Neural cell (in vitro differentiated cells): ENCODE results near the gene TRMT44. TPM values are rescaled to one million over a fixed set of nuclear protein-coding genes. Genes with fewer than 3 reads are reported as not detected.

ENCODE experiments used
- H2AFZ ChIP-seq: fragments of 200-600, 300-800 bp; sonication (generic), shearing (Covaris generic); 2 replicates; pipeline ENCODE4 v1.6.0; 2014; ENCODE audit warnings: low read depth, mild to moderate bottlenecking, antibody characterized with exemption, low read length, moderate library complexity
- H3F3A ChIP-seq: fragments of 200-600 bp; shearing (Covaris generic); 2 replicates; pipeline ENCODE4 v1.6.1; 2016; ENCODE audit warnings: mild to moderate bottlenecking, moderate library complexity, mixed read lengths, antibody characterized with exemption, low read length; ENCODE audit not compliant: insufficient read depth, poor library complexity, severe bottlenecking
- H3K27ac ChIP-seq: fragments of 200-600, 300-800 bp; sonication (generic), shearing (Covaris generic); 2 replicates; pipeline ENCODE4 v1.5.1; 2014; ENCODE audit warnings: mild to moderate bottlenecking, low read length, moderate library complexity
- H3K27me3 ChIP-seq: fragments of 300-800, 200-600 bp; sonication (generic), shearing (Covaris generic); 2 replicates; pipeline ENCODE4 v1.6.0; 2014; ENCODE audit warnings: mild to moderate bottlenecking, low read depth, low read length, moderate library complexity; ENCODE audit not compliant: insufficient read depth
- H3K36me3 ChIP-seq: fragments of 300-800, 200-600 bp; sonication (generic), shearing (Covaris generic); 2 replicates; pipeline ENCODE4 v1.5.1; 2014; ENCODE audit warnings: mild to moderate bottlenecking, antibody characterized with exemption, low read length, moderate library complexity; ENCODE audit not compliant: insufficient read depth
- H3K4me2 ChIP-seq: fragments of 300-800, 200-600 bp; sonication (generic), shearing (Covaris generic); 2 replicates; pipeline ENCODE4 v1.6.0; 2014; ENCODE audit warnings: mild to moderate bottlenecking, low read length
- H3K4me3 ChIP-seq: fragments of 300-800, 200-600 bp; sonication (generic), shearing (Covaris generic); 2 replicates; pipeline ENCODE4 v1.5.1; 2014; ENCODE audit warnings: mild to moderate bottlenecking, low read length, moderate library complexity
- H3K79me2 ChIP-seq: fragments of 200-600 bp; shearing (Covaris generic); replicated peaks from 2 replicates; pipeline ENCODE4 v1.6.0; 2014; ENCODE audit warnings: mild to moderate bottlenecking, low read length, moderate library complexity; ENCODE audit not compliant: insufficient read depth
- H3K9ac ChIP-seq: fragments of 300-800, 200-600 bp; sonication (generic), shearing (Covaris generic); 2 replicates; pipeline ENCODE4 v1.6.1; 2016; ENCODE audit warnings: mild to moderate bottlenecking, low read length, mixed read lengths
- H3K9me2 ChIP-seq: fragments of 200-600 bp; shearing (Covaris generic); 2 replicates; pipeline ENCODE4 v1.6.1; 2016; ENCODE audit warnings: mild to moderate bottlenecking, low read length, mixed read lengths; ENCODE audit not compliant: insufficient read depth
- H3K9me3 ChIP-seq: fragments of 200-600, 300-800 bp; sonication (generic), shearing (Covaris generic); 2 replicates; pipeline ENCODE4 v1.6.1; 2016; ENCODE audit warnings: mild to moderate bottlenecking, mixed run types, low read length, moderate library complexity, mixed read lengths
- H4K20me1 ChIP-seq: fragments of 200-600 bp; shearing (Covaris generic); 2 replicates; pipeline ENCODE4 v1.6.1; 2016; ENCODE audit warnings: mild to moderate bottlenecking, mixed run types; ENCODE audit not compliant: insufficient read depth
- CTCF ChIP-seq: fragments of 450-650 bp; IDR thresholded peaks from 2 replicates; pipeline ENCODE4 v1.5.1; 2014; ENCODE audit warnings: antibody characterized with exemption, mild to moderate bottlenecking, moderate library complexity; ENCODE audit not compliant: poor library complexity, severe bottlenecking
- EP300 ChIP-seq: fragments of 450-650 bp; conservative IDR thresholded peaks from 2 replicates; pipeline ENCODE4 v1.6.1; 2014; ENCODE audit warnings: antibody characterized with exemption, mild to moderate bottlenecking, moderate library complexity; ENCODE audit not compliant: poor library complexity, severe bottlenecking
- EZH2 ChIP-seq: fragments of 200-600, 300-800 bp; shearing (Covaris generic), sonication (generic); IDR thresholded peaks from 2 replicates; pipeline ENCODE4 v1.6.1; 2014; ENCODE audit warnings: antibody characterized with exemption, low read length, borderline replicate concordance, mild to moderate bottlenecking; ENCODE audit not compliant: insufficient read depth, poor library complexity, severe bottlenecking
- MXI1 ChIP-seq: fragments of 450-650 bp; conservative IDR thresholded peaks from 2 replicates; pipeline ENCODE4 v1.6.1; 2014; ENCODE audit warnings: antibody characterized with exemption, mild to moderate bottlenecking; ENCODE audit not compliant: poor library complexity, severe bottlenecking
- POLR2AphosphoS5 ChIP-seq: IDR thresholded peaks from 2 replicates; pipeline ENCODE4 v1.6.1; 2012
- RAD21 ChIP-seq: fragments of 450-650 bp; conservative IDR thresholded peaks from 2 replicates; pipeline ENCODE4 v1.6.1; 2014; ENCODE audit warnings: antibody characterized with exemption, mild to moderate bottlenecking, moderate library complexity
- REST ChIP-seq: IDR thresholded peaks from 2 replicates; pipeline ENCODE4 v1.6.1; 2012; ENCODE audit warnings: borderline replicate concordance
- SMC3 ChIP-seq: fragments of 450-650 bp; conservative IDR thresholded peaks from 2 replicates; pipeline ENCODE4 v1.6.1; 2014; ENCODE audit warnings: antibody characterized with exemption, mild to moderate bottlenecking, moderate library complexity; ENCODE audit not compliant: poor library complexity
- TAF1 ChIP-seq: IDR thresholded peaks from 2 replicates; pipeline ENCODE4 v1.6.1; 2012; ENCODE audit warnings: low read depth
- polyA plus RNA-seq: library from polyadenylated mRNA; depleted of rRNA; stranded (reverse); fragments of >200 nt; gene quantifications from 2 replicates; pipeline ENCODE4 v1.2.3, GENCODE V29; 2014

Gene TRMT44
- polyA plus RNA-seq, 1 donor from 2014 or later, result 20.6 TPM

DNA sequence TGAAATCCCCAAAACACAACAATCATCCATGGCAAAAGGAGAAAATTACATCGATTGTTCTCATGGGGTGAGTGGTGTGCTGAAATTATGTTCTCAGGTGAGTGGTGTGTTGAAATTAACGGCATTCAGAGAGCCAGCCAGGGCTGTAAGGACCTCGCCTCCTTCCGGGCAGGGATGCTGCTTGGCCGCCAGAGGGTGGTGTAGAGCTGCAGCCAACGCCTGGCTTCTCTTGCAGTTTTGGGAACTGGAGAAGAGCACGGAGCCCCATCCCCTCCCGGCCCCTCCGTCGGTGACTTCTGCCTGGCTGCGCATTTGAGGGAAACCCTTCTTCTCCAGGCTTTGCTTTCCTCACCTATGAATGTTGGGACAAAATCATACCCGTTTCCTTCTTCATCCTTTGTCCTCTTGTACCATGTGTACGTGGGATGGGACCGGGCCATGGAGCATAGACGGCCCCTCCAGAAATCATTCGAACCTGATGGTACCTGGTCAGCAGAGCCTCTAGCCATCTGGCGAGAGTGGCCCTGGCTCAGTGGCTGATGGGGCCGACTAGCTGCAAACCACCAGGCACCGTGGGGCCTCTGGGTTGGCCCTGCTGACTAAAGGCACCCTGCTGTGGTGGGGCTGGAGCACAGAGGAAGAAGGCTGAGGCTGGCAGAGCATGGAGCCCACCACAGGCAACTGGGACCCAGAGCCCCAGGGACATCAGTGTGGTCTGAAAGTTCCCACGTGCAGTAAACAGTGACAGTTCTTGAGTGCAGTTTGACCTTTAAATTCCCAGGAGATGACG is 28.4 kb downstream of the TRMT44 start:
- no peak overlapping the region for H3K4me3 ChIP-seq
- H4K20me1 ChIP-seq, result no peaks in the 10 kb centered on the region
- peak; percentile 71 for TF ChIP-seq RAD21
- peak; percentile 75 for TF ChIP-seq CTCF
- TF ChIP-seq REST, result no peak
- TF ChIP-seq POLR2AphosphoS5, result no peak
- peak; percentile 81 for TF ChIP-seq SMC3
- H3F3A ChIP-seq, result no peaks in the 10 kb centered on the region
- H2AFZ ChIP-seq, result no peak overlapping the region
- H3K27me3 ChIP-seq, result no peaks in the 10 kb centered on the region
- no peak overlapping the region for H3K4me2 ChIP-seq
- H3K27ac ChIP-seq, result no peak overlapping the region
- H3K9ac ChIP-seq, result no peak overlapping the region
- H3K79me2 ChIP-seq, result no peaks in the 10 kb centered on the region
- H3K36me3 ChIP-seq, result peaks cover 1% of the 10 kb centered on the region
- no peaks in the 10 kb centered on the region for H3K9me3 ChIP-seq
- no peaks in the 10 kb centered on the region for H3K9me2 ChIP-seq

DNA sequence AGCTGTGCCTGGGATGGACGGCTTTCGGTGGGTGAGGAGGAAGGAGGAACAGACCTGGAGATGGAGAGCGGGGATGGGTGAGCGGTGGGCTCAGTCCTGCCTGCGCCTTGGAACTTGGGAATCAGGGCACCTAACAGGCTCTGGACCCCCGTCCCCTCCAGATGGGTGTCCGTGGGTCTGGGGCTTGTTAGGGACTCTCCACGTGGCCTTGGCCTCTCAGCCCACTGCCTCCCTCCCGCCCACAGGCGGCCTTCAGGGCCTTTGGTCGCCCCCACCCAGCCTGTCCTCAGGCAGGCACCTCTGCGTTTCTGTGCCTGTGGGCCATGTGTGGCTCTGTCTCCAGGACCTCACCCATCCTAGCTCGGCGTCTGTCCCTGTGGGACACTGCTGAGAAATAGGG is 29.0 kb downstream of the TRMT44 start:
- H3K27me3 ChIP-seq, result no peaks in the 10 kb centered on the region
- no peaks in the 10 kb centered on the region for H3K36me3 ChIP-seq
- H2AFZ ChIP-seq, result no peak overlapping the region
- H3K9ac ChIP-seq, result no peak overlapping the region
- no peak overlapping the region for H3K4me3 ChIP-seq
- no peaks in the 10 kb centered on the region for H4K20me1 ChIP-seq
- no peak overlapping the region for H3K27ac ChIP-seq
- H3K4me2 ChIP-seq, result no peak overlapping the region
- no peaks in the 10 kb centered on the region for H3K9me2 ChIP-seq
- no peaks in the 10 kb centered on the region for H3F3A ChIP-seq
- H3K9me3 ChIP-seq, result no peaks in the 10 kb centered on the region
- TF ChIP-seq REST (no peak), RAD21 (no peak), MXI1 (no peak), POLR2AphosphoS5 (no peak), EP300 (no peak), TAF1 (no peak), SMC3 (no peak), CTCF (no peak), EZH2 (no peak)
- no peaks in the 10 kb centered on the region for H3K79me2 ChIP-seq
